Fibroblast of villous mesenchyme (primary cell): Measurements from ENCODE around the gene ACTN4. TPM values are rescaled to one million over a fixed set of nuclear protein-coding genes. Genes with fewer than 3 reads are reported as not detected.

Experiments
- DNase-seq: peaks from one replicate; pipeline ENCODE4 v3.0.0-alpha.2; 2010; ENCODE audit warnings: low read depth
- H3K4me3 ChIP-seq: 2 replicates; pipeline ENCODE4 v1.5.1; 2011; ENCODE audit warnings: low read depth, mild to moderate bottlenecking, low read length
- CTCF ChIP-seq: IDR thresholded peaks from 2 replicates; pipeline ENCODE4 v1.5.1; 2012; ENCODE audit warnings: low read depth, mild to moderate bottlenecking, low read length; ENCODE audit not compliant: insufficient read depth
- total RNA-seq: library from RNA; depleted of rRNA; stranded (reverse); fragments of >200 nt; gene quantifications from 2 replicates; pipeline ENCODE4 v1.2.3, GENCODE V29; 2012

The ACTN4 gene
- total RNA-seq, 1 donor: 456 TPM

GRCh38 chr19:38710928-38711725 is 63.7 kb downstream of the ACTN4 start:
- no peak for DNase-seq
- H3K4me3 ChIP-seq: no peak overlapping the region
- no peak for TF ChIP-seq CTCF

- no peak overlapping the region for H3K4me3 ChIP-seq
- no peak for TF ChIP-seq CTCF
- peak; percentile 89 for DNase-seq
Observed at GRCh38 chr19:38711726-38712153, 64.3 kb downstream of the ACTN4 start.

- no peak for DNase-seq
- no peak overlapping the region for H3K4me3 ChIP-seq
- no peak for TF ChIP-seq CTCF
Observed at GRCh38 chr19:38712161-38712748, 64.8 kb downstream of the ACTN4 start.

- no peak for TF ChIP-seq CTCF
- H3K4me3 ChIP-seq: no peak overlapping the region
- DNase-seq: peak; percentile 41
Observed at GRCh38 chr19:38713227-38713649, 65.8 kb downstream of the ACTN4 start.

- DNase-seq: no peak
- H3K4me3 ChIP-seq: no peak overlapping the region
- no peak for TF ChIP-seq CTCF
Observed at GRCh38 chr19:38713865-38714264, 66.4 kb downstream of the ACTN4 start.

GRCh38 chr19:38714354-38714778 is 66.9 kb downstream of the ACTN4 start:
- no peak for DNase-seq
- H3K4me3 ChIP-seq: no peak overlapping the region
- no peak for TF ChIP-seq CTCF
